Measurements from ENCODE around the gene TOMM70. TPM values are rescaled to one million over a fixed set of nuclear protein-coding genes. Genes with fewer than 3 reads are reported as not detected.

TOMM70 gene
- total RNA-seq (2013): 20.3 TPM
- 1 to 10 TPM; 4.9 to 6.3 (median 6.3) TPM for polyA plus RNA-seq
- 5.7 and 8.1 TPM in 2 replicates for polyA minus RNA-seq
- total RNA-seq: 22.6 to 48.3 (median 29.3) reads per million in 11 experiments

DNA sequence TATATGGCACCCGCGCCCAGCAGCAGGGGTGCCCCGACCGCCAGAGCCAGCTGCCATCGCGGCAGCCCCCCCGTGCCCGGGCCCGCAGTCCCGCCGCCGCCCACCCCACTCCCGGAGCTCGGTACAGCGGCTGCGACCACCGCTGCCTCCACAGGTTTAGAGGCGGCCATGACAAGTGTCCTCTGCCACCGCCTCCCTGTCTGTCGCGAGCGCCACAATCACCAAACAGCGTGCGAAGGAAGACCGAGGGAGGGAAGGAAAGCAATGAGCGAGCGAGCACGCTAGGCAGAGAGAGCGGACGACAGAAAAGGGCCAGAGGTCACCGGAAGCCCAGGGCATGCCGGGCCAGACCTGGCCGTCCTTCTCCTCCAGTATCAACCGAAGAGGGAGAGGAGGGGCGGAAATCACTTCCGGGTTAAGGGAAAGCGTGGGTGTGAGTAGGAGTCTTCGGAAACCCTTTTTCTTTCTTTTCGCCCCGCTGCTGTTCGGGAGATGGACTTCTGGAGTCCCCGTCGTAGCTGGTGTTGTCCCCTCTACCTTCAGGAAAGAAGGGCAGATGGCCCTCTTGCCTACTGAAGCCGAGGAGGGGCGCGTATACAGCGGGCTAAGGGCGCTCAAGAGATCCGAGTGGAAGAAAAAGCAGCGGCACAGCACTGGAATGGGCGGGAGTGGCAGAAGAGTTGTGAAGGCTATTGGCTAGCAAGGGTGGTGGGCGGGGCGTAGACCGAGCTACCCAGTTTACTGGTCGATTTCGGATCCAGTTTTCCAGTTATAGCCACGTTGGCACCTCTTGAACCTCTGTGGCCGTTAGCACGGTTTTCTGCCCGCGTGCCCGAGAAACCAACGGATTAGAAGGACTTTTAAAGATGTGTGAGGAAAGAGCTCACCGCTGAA is at the start of gene TOMM70, which contains the start of gene LNP1:
Gene TOMM70 (minus strand): TSS at position 310 of the 894 bp plus-strand sequence. CDS start 140 bp downstream, at position 170.
Gene LNP1 (plus strand): TSS at position 760 of the 894 bp plus-strand sequence. CDS start 28,191 bp downstream, outside the sequence.
- Histone ChIP-seq H4K20me1 (ENCODE audit: insufficient read depth, low read length) (peaks cover 24% of the 10 kb centered on the region), H3K79me2 (ENCODE audit: insufficient read depth, low read length) (peaks cover 57% of the 10 kb centered on the region), H3K4me3 (replicated peaks in 1 of 3; ENCODE audit: low read depth in 2 of 3, low read length in 3 of 3) (peak within 1 kb of the TSS; percentile 86 to 96 (median 91)), H3K36me3 (replicated peaks in 1 of 2; ENCODE audit: control insufficient read depth in 1 of 2, insufficient read depth in 2 of 2, low read length in 2 of 2) (no peaks in the 10 kb centered on the region), H3K9ac (ENCODE audit: insufficient read depth, low read length, poor library complexity, severe bottlenecking) (peak within 1 kb of the TSS; percentile 92), H3K4me1 (ENCODE audit: control insufficient read depth in 1 of 2, insufficient read depth in 2 of 2, low read length in 2 of 2) (peaks cover 25 to 29% of the 10 kb centered on the region in 2 donors), H3K27ac (ENCODE audit: low read depth in 1 of 2, low read length in 2 of 2) (peak within 1 kb of the TSS; percentile 85 to 86), H3K9me3 (replicated peaks in 1 of 2; ENCODE audit: control insufficient read depth in 1 of 2, insufficient read depth in 1 of 2, low read length in 2 of 2) (no peaks in the 10 kb centered on the region), H2AFZ (ENCODE audit: insufficient read depth, low read depth, low read length, poor library complexity, severe bottlenecking) (peak within 1 kb of the TSS; percentile 92), H3K4me2 (replicated peaks; ENCODE audit: extremely low read depth, low read length, poor library complexity, severe bottlenecking) (peak within 1 kb of the TSS; percentile 92), H3K27me3 (ENCODE audit: control insufficient read depth in 2 of 2, insufficient read depth in 2 of 2, low read length in 2 of 2) (no peaks in the 10 kb centered on the region)
- Mint-ChIP-seq H3K27ac (peak within 1 kb of the TSS; percentile 91 to 97 (median 96)), H3K9me3 (peaks cover 0 to 3% (median 0%) of the 10 kb centered on the region in 7 donors), H3K27me3 (ENCODE audit: low read depth in 3 of 3) (peaks cover 0 to 2% (median 0%) of the 10 kb centered on the region in 3 donors), H3K4me1 (peaks cover 40% of the 10 kb centered on the region), H3K36me3 (peaks cover 2 to 7% of the 10 kb centered on the region in 2 donors), H3K4me3 (peak within 1 kb of the TSS; percentile 89 to 99)
- DNase-seq: peak; percentile 90 to 96 (median 92)
- intact Hi-C loops (cut with micrococcal nuclease): loop anchor here (5.0 kb wide), 2 partner anchors 139 to 311 kb away; partner anchors contain the start of gene TBC1D23 (in 1 of the 2)
- WGBS (ENCODE audit: insufficient coverage): under 1% methylated on average over 50 of the region's 64 CpGs
- TF ChIP-seq, protein P1, sequence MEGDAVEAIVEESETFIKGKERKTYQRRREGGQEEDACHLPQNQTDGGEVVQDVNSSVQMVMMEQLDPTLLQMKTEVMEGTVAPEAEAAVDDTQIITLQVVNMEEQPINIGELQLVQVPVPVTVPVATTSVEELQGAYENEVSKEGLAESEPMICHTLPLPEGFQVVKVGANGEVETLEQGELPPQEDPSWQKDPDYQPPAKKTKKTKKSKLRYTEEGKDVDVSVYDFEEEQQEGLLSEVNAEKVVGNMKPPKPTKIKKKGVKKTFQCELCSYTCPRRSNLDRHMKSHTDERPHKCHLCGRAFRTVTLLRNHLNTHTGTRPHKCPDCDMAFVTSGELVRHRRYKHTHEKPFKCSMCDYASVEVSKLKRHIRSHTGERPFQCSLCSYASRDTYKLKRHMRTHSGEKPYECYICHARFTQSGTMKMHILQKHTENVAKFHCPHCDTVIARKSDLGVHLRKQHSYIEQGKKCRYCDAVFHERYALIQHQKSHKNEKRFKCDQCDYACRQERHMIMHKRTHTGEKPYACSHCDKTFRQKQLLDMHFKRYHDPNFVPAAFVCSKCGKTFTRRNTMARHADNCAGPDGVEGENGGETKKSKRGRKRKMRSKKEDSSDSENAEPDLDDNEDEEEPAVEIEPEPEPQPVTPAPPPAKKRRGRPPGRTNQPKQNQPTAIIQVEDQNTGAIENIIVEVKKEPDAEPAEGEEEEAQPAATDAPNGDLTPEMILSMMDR (IDR thresholded peaks at IDR 0.05): no peak

DNA sequence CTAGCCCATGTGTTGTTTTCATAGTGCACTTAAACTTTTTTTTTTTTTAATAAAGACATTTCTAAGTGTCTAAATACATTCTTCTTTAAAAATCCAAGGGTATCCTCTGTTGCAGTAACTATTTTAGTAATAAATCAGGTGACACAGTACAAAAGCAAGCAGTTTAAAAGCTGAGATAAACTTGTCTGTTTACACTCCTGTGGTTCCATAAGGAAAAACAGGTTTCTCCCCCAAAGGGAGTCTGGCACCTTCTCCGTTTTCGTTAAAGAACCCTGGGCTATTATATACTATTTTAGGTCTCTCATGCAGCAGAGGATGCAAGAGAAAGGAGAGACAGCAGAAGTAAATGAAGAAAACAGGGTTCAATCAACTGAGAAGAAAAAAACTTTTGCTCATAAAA is 48.3 kb upstream of the TOMM70 start:
- TF ChIP-seq, protein P1 (IDR thresholded peaks at IDR 0.05): no peak
- no peak overlapping the region for H3K4me2 ChIP-seq (replicated peaks; ENCODE audit: extremely low read depth, low read length, poor library complexity, severe bottlenecking)
- no peaks in the 10 kb centered on the region for H3K36me3 Mint-ChIP-seq
- intact Hi-C loops (cut with micrococcal nuclease): no loop called here
- no peaks in the 10 kb centered on the region for H3K4me1 ChIP-seq (ENCODE audit: control insufficient read depth in 1 of 2, insufficient read depth in 2 of 2, low read length in 2 of 2)
- H3K36me3 ChIP-seq (replicated peaks in 1 of 2; ENCODE audit: control insufficient read depth in 1 of 2, insufficient read depth in 2 of 2, low read length in 2 of 2): no peaks in the 10 kb centered on the region
- H3K27ac Mint-ChIP-seq: no peak overlapping the region
- H3K4me3 Mint-ChIP-seq: no peak overlapping the region
- H3K9me3 Mint-ChIP-seq: peaks cover 1 to 15% (median 6%) of the 10 kb centered on the region in 7 donors
- no peak overlapping the region for H3K9ac ChIP-seq (ENCODE audit: insufficient read depth, low read length, poor library complexity, severe bottlenecking)
- H3K27me3 Mint-ChIP-seq (ENCODE audit: low read depth in 3 of 3): peaks cover 0 to 4% (median 0%) of the 10 kb centered on the region in 3 donors
- H3K9me3 ChIP-seq (replicated peaks in 1 of 2; ENCODE audit: control insufficient read depth in 1 of 2, insufficient read depth in 1 of 2, low read length in 2 of 2): no peaks in the 10 kb centered on the region
- no peaks in the 10 kb centered on the region for H3K79me2 ChIP-seq (ENCODE audit: insufficient read depth, low read length)
- DNase-seq: no peak
- no peak overlapping the region for H3K27ac ChIP-seq (ENCODE audit: low read depth in 1 of 2, low read length in 2 of 2)
- H3K4me3 ChIP-seq (replicated peaks in 1 of 3; ENCODE audit: low read depth in 2 of 3, low read length in 3 of 3): no peak overlapping the region
- no peaks in the 10 kb centered on the region for H3K27me3 ChIP-seq (ENCODE audit: control insufficient read depth in 2 of 2, insufficient read depth in 2 of 2, low read length in 2 of 2)
- no peaks in the 10 kb centered on the region for H3K4me1 Mint-ChIP-seq
- WGBS (ENCODE audit: insufficient coverage): no CpG with 5 or more reads among the region's 2 CpGs
- no peak overlapping the region for H2AFZ ChIP-seq (ENCODE audit: insufficient read depth, low read depth, low read length, poor library complexity, severe bottlenecking)
- no peaks in the 10 kb centered on the region for H4K20me1 ChIP-seq (ENCODE audit: insufficient read depth, low read length)
